BLaER1 treated with 17β-estradiol and CSF1 and Interleukin-3, amounts not matched to agents 10 nM and 100 nM (cell line): Measurements from ENCODE around the gene TGM5.
"Not testable (repeated sequence)": the region's sequence is repeated elsewhere in the genome, so short reads cannot be mapped to it uniquely, and the experiment has no call there.

Source experiments
- H3K27ac ChIP-seq, 11 experiments: shearing (Covaris generic); formaldehyde crosslinking; 2 replicates each; pipeline ENCODE4 v1.8.1; 2022
- H3K27me3 ChIP-seq, 11 experiments: shearing (Covaris generic); formaldehyde crosslinking; 2 replicates each; pipeline ENCODE4 v1.8.1; 2022
- H3K36me3 ChIP-seq, 11 experiments: shearing (Covaris generic); formaldehyde crosslinking; 2 replicates each; pipeline ENCODE4 v1.8.1; 2022
- H3K4me1 ChIP-seq, 10 experiments: shearing (Covaris generic); formaldehyde crosslinking; 2 replicates each; pipeline ENCODE4 v1.8.1; 2022
- H3K4me2 ChIP-seq, 11 experiments: shearing (Covaris generic); formaldehyde crosslinking; 2 replicates each; pipeline ENCODE4 v1.8.1; 2022
- H3K4me3 ChIP-seq, 10 experiments: shearing (Covaris generic); formaldehyde crosslinking; 2 replicates each; pipeline ENCODE4 v1.8.1; 2022
- H3K9ac ChIP-seq, 11 experiments: shearing (Covaris generic); formaldehyde crosslinking; 2 replicates each; pipeline ENCODE4 v1.8.1; 2022
- H3K9me3 ChIP-seq, 11 experiments: shearing (Covaris generic); formaldehyde crosslinking; replicated peaks in 1 of 11; 2 replicates each; pipeline ENCODE4 v1.8.1; 2022
- H4K20me1 ChIP-seq, 11 experiments: shearing (Covaris generic); formaldehyde crosslinking; 2 replicates each; pipeline ENCODE4 v1.8.1; 2022
- Cebpa-rat ChIP-seq, 11 experiments: shearing (Covaris generic); IDR thresholded peaks; 2 replicates each; pipeline ENCODE4 v1.8.1; 2022

Gene TGM5

DNA sequence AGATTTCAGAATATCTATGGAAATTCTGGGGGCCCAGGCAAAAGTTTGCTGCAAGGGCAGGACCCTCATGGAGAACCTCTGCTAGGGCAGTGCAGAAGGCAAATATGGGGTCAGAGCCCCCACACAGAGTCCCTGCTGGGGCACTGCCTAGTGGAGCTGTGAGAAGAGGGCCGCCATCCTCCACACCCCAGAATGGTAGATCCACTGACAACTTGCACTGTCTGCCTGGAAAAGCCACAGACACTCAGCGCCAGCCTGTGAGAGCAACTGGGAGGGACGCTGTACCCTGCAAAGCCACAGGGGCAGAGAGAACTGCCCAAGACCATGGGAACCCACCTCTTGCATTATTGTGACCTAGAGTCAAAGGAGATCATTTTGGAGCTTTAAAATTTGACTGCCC lies 67.7 kb downstream of the TGM5 start:
- no peak overlapping the region for H3K4me2 ChIP-seq
- H3K4me3 ChIP-seq = 0 out of 20 replicates have a peak overlapping the region, but pooled peaks of 1 of the 10 experiments have one; percentile 17
- TF ChIP-seq Cebpa-rat (IDR thresholded peaks at IDR 0.05) = no peak
- H3K4me1 ChIP-seq = peaks cover 0 to 15% (median 7%) of the 10 kb centered on the region in 10 experiments; a peak in 9 of 20 replicates
- H4K20me1 ChIP-seq = no peaks in the 10 kb centered on the region
- no peak overlapping the region for H3K9ac ChIP-seq
- no peaks in the 10 kb centered on the region for H3K27me3 ChIP-seq
- no peak overlapping the region for H3K27ac ChIP-seq
- H3K9me3 ChIP-seq = peaks cover 13 to 39% (median 36%) of the 10 kb centered on the region in 11 experiments; a peak in 21 of 22 replicates
- H3K36me3 ChIP-seq = peaks cover 37 to 54% (median 45%) of the 10 kb centered on the region in 11 experiments

GRCh38 chr15:43198556-43198955 lies 68.2 kb downstream of the TGM5 start:
- Histone ChIP-seq H3K36me3 (peaks cover 42 to 58% (median 49%) of the 10 kb centered on the region in 11 experiments), H3K9me3 (peaks cover 13 to 39% (median 36%) of the 10 kb centered on the region in 11 experiments; a peak in 21 of 22 replicates), H3K4me1 (peaks cover 0 to 15% (median 7%) of the 10 kb centered on the region in 10 experiments; a peak in 9 of 20 replicates), H3K4me3 (peak overlapping the region in 1 of 10 experiments; percentile 17; a peak in 1 of 20 replicates)
- H3K27ac ChIP-seq, H4K20me1 ChIP-seq, H3K9ac ChIP-seq, H3K4me2 ChIP-seq, H3K27me3 ChIP-seq: not testable (repeated sequence)

DNA sequence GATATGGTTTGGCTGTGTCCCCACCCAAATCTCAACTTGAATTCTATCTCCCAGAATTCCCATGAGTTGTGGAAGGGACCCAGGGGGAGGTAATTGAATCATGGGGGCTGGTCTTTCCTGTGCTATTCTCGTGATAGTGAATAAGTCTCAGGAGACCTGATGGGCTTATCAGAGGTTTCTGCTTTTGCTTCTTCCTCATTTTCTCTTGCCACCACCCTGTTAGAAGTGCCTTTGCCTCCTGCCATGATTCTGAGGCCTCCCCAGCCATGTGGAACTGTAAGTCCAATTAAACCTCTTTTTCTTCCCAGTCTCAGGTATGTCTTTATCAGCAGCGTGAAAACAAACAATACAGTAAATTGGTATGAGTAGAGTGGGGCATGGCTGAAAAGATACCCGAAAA lies 69.0 kb downstream of the TGM5 start:
- H3K27ac ChIP-seq, H4K20me1 ChIP-seq, H3K27me3 ChIP-seq, H3K9ac ChIP-seq, H3K4me3 ChIP-seq: not testable (repeated sequence)
- H3K4me1 ChIP-seq = peaks cover 0 to 15% (median 7%) of the 10 kb centered on the region in 10 experiments; a peak in 9 of 20 replicates
- H3K9me3 ChIP-seq = peaks cover 13 to 39% (median 36%) of the 10 kb centered on the region in 11 experiments; a peak in 21 of 22 replicates
- H3K4me2 ChIP-seq = peak overlapping the region in 3 of 11 experiments; percentile 1 to 30 (median 5); a peak in 1 of 22 replicates
- peaks cover 50 to 66% (median 57%) of the 10 kb centered on the region in 11 experiments for H3K36me3 ChIP-seq

DNA sequence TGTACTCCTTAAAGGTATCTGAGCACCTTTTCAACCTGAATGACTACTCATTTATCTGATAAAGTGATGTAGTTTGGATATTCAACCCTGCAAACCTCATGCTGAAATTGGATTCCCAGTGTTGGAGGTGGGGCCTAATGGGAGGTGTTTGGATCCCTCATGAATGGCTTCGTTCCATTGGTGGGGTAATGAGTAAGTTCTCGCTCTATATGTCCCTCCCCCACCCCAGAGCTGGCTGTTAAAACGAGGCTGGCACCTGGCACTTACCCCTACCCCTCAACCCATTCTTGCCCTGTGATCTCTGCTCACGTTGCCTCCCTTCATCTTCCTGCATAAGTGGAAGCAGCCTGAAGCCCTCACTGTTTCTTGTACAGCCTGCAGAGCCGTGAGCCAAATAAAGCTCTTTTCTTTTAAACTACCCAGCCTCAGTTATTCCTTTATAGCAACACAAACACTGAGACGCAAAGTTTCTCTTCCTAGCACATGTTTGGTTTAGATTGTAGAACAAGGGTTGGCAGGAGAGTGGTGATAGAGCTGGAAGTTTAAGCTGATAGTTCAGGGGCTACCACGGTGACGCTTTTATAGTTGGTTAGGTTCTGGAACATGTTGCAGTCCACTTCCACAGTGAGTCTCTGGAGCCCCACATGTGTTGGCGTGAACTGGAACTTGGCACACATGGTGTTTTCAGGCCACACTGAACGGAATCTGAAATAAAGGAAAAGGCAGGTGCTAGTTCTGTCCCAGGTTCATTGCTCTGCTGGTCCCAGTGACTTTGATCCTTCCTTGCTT lies 69.8 kb downstream of the TGM5 start:
- H3K27ac ChIP-seq = no peak overlapping the region
- H3K27me3 ChIP-seq = no peaks in the 10 kb centered on the region
- peak overlapping the region in 2 of 11 experiments; percentile 1 to 30; a peak in 1 of 22 replicates for H3K4me2 ChIP-seq
- H3K9me3 ChIP-seq = peaks cover 13 to 39% (median 36%) of the 10 kb centered on the region in 11 experiments; a peak in 21 of 22 replicates
- H3K4me3 ChIP-seq = no peak overlapping the region
- peaks cover 58 to 74% (median 65%) of the 10 kb centered on the region in 11 experiments for H3K36me3 ChIP-seq
- H3K4me1 ChIP-seq = peaks cover 0 to 15% (median 7%) of the 10 kb centered on the region in 10 experiments; a peak in 9 of 20 replicates
- no peak overlapping the region for H3K9ac ChIP-seq
- no peak for TF ChIP-seq Cebpa-rat (IDR thresholded peaks at IDR 0.05)
- peaks cover 0 to 8% (median 0%) of the 10 kb centered on the region in 11 experiments; a peak in 2 of 22 replicates for H4K20me1 ChIP-seq

- H3K9me3 ChIP-seq = peaks cover 13 to 34% (median 32%) of the 10 kb centered on the region in 11 experiments; a peak in 21 of 22 replicates
- peaks cover 0 to 15% (median 7%) of the 10 kb centered on the region in 10 experiments; a peak in 9 of 20 replicates for H3K4me1 ChIP-seq
- no peaks in the 10 kb centered on the region for H3K27me3 ChIP-seq
- no peak overlapping the region for H3K4me2 ChIP-seq
- no peak overlapping the region for H3K9ac ChIP-seq
- peaks cover 0 to 21% (median 0%) of the 10 kb centered on the region in 11 experiments; a peak in 3 of 22 replicates for H4K20me1 ChIP-seq
- no peak overlapping the region for H3K27ac ChIP-seq
- peaks cover 79 to 96% (median 87%) of the 10 kb centered on the region in 11 experiments for H3K36me3 ChIP-seq
- no peak overlapping the region for H3K4me3 ChIP-seq
- TF ChIP-seq Cebpa-rat (IDR thresholded peaks at IDR 0.05) = no peak
Measured at GRCh38 chr15:43194795-43195194, 71.9 kb downstream of the TGM5 start.

- no peak overlapping the region for H3K4me2 ChIP-seq
- TF ChIP-seq Cebpa-rat (IDR thresholded peaks at IDR 0.05) = no peak
- H3K27ac ChIP-seq = no peak overlapping the region
- peaks cover 84 to 100% (median 95%) of the 10 kb centered on the region in 11 experiments for H3K36me3 ChIP-seq
- H3K9ac ChIP-seq = no peak overlapping the region
- peaks cover 5 to 23% (median 21%) of the 10 kb centered on the region in 11 experiments; a peak in 21 of 22 replicates for H3K9me3 ChIP-seq
- H3K27me3 ChIP-seq = no peaks in the 10 kb centered on the region
- peaks cover 0 to 28% (median 0%) of the 10 kb centered on the region in 11 experiments; a peak in 3 of 22 replicates for H4K20me1 ChIP-seq
- no peak overlapping the region for H3K4me3 ChIP-seq
- H3K4me1 ChIP-seq = peaks cover 0 to 15% (median 7%) of the 10 kb centered on the region in 10 experiments; a peak in 8 of 20 replicates
Measured at GRCh38 chr15:43193710-43194109, 73.0 kb downstream of the TGM5 start.

- H4K20me1 ChIP-seq = peaks cover 0 to 44% (median 6%) of the 10 kb centered on the region in 11 experiments; a peak in 10 of 22 replicates
- TF ChIP-seq Cebpa-rat (IDR thresholded peaks at IDR 0.05) = no peak
- peaks cover 12 to 16% (median 15%) of the 10 kb centered on the region in 10 experiments for H3K4me1 ChIP-seq
- no peak overlapping the region for H3K9ac ChIP-seq
- no peak overlapping the region for H3K4me2 ChIP-seq
- H3K27ac ChIP-seq = no peak overlapping the region
- H3K4me3 ChIP-seq = no peak overlapping the region
- H3K9me3 ChIP-seq = no peaks in the 10 kb centered on the region
- no peaks in the 10 kb centered on the region for H3K27me3 ChIP-seq
- peaks cover 57 to 73% (median 66%) of the 10 kb centered on the region in 11 experiments for H3K36me3 ChIP-seq
Measured at GRCh38 chr15:43190178-43190577, 76.5 kb downstream of the TGM5 start.

DNA sequence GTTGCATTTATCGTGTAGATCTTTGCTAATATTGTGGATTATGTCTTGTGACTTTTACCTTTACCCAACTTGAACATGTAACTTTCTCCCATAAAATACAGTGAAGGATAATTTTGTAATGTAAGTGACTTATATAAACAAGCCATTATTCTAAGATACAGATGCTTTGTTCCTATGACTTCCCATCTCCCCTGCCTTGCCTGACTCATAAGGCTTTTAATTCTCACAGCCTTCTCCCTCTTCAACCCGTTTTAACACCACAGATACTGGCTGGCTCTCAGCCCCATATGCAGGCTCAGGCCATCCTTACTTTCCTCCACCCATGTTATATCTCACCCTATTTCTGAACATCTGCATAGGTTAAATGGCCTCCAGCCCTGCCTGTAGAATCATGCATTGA lies 77.4 kb downstream of the TGM5 start:
- Histone ChIP-seq H3K4me2 (no peak overlapping the region), H4K20me1 (peaks cover 0 to 44% (median 6%) of the 10 kb centered on the region in 11 experiments; a peak in 10 of 22 replicates), H3K27me3 (no peaks in the 10 kb centered on the region), H3K9ac (no peak overlapping the region), H3K4me1 (peaks cover 12 to 18% (median 16%) of the 10 kb centered on the region in 10 experiments), H3K9me3 (no peaks in the 10 kb centered on the region), H3K27ac (no peak overlapping the region), H3K36me3 (peaks cover 48 to 64% (median 58%) of the 10 kb centered on the region in 11 experiments), H3K4me3 (no peak overlapping the region)
- TF ChIP-seq Cebpa-rat (IDR thresholded peaks at IDR 0.05) = no peak
